Left ventricle myocardium inferior (tissue), 1 donor: ENCODE data around the gene LHFPL2. TPM values are rescaled to one million over a fixed set of nuclear protein-coding genes. Genes with fewer than 3 reads are reported as not detected.
"Not testable (repeated sequence)": the region's sequence is repeated elsewhere in the genome, so short reads cannot be mapped to it uniquely, and the experiment has no call there.

Experiments
- DNase-seq: peaks from one replicate; pipeline ENCODE4 v3.0.0-alpha.2; 2020
- H3K27ac ChIP-seq: fragments of 200-600 bp; replicated peaks from 2 replicates; pipeline ENCODE4 v1.8.0; 2021
- H3K27me3 ChIP-seq: fragments of 200-600 bp; 2 replicates; pipeline ENCODE4 v1.8.0; 2021; ENCODE audit warnings: low read depth
- H3K36me3 ChIP-seq: fragments of 200-600 bp; 2 replicates; pipeline ENCODE4 v1.8.0; 2021
- H3K4me1 ChIP-seq: fragments of 200-600 bp; 2 replicates; pipeline ENCODE4 v1.8.0; 2021
- H3K4me3 ChIP-seq: fragments of 200-600 bp; 2 replicates; pipeline ENCODE4 v1.8.0; 2021; ENCODE audit warnings: mild to moderate bottlenecking, moderate library complexity
- H3K9me3 ChIP-seq: fragments of 200-600 bp; replicated peaks from 2 replicates; pipeline ENCODE4 v1.8.0; 2021
- intact Hi-C: fragments of 100-400 bp; cut with micrococcal nuclease; formaldehyde crosslinking; loops from one replicate; pipeline ENCODE4 v1.11.0; 2022
- total RNA-seq: library from RNA; stranded (reverse); fragmentation: NEBNext Ultra II Directional; extraction: Animal tissue kit (Norgen Biotek cat#: 25700); gene quantifications from one replicate; pipeline ENCODE4 v1.2.1, GENCODE V29; 2021
- TF ChIP-seq, protein P1 (sequence below): fragments of 200-600 bp; IDR thresholded peaks from 2 replicates; pipeline ENCODE4 v1.8.0; 2021; ENCODE audit warnings: antibody characterized with exemption, mild to moderate bottlenecking, borderline replicate concordance
- donor health status: DM: no; HTN: yes; CAD: no; lungs with severe emphysema.

LHFPL2 gene
- total RNA-seq, 1 donor from 2014 or later = 5.0 TPM

- intact Hi-C loops = no loop called here
- H3K36me3 ChIP-seq = no peaks in the 10 kb centered on the region
- no peak for DNase-seq
- H3K9me3 ChIP-seq = no peaks in the 10 kb centered on the region
- H3K27me3 ChIP-seq = no peaks in the 10 kb centered on the region
- H3K4me1 ChIP-seq = peaks cover 17% of the 10 kb centered on the region
- H3K27ac ChIP-seq = no peak overlapping the region
- TF ChIP-seq, protein P1, sequence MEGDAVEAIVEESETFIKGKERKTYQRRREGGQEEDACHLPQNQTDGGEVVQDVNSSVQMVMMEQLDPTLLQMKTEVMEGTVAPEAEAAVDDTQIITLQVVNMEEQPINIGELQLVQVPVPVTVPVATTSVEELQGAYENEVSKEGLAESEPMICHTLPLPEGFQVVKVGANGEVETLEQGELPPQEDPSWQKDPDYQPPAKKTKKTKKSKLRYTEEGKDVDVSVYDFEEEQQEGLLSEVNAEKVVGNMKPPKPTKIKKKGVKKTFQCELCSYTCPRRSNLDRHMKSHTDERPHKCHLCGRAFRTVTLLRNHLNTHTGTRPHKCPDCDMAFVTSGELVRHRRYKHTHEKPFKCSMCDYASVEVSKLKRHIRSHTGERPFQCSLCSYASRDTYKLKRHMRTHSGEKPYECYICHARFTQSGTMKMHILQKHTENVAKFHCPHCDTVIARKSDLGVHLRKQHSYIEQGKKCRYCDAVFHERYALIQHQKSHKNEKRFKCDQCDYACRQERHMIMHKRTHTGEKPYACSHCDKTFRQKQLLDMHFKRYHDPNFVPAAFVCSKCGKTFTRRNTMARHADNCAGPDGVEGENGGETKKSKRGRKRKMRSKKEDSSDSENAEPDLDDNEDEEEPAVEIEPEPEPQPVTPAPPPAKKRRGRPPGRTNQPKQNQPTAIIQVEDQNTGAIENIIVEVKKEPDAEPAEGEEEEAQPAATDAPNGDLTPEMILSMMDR = no peak
- no peak overlapping the region for H3K4me3 ChIP-seq
These were observed 27.6 kb upstream of the LHFPL2 start for GRCh38 chr5:78675956-78676730.

DNA sequence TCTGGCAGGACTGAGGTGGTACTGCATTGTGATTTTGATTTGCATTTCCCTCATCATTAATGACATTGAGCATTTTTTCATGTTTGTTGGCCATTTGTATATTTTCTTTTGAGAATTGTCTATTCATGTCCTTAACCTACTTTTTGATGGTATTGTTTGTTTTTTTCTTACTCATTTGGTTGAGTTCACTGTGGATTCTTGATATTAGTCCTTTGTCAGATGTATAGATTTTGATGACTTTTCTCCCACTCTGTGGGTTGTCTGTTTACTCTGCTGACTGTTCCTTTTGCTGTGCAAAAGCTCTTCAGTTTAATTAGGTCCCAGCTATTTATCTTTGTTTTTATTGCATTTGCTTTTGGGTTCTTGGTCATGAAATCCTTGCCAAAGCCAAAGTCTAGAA lies 25.3 kb upstream of the LHFPL2 start:
- H3K9me3 ChIP-seq, H3K36me3 ChIP-seq, H3K4me3 ChIP-seq, H3K27ac ChIP-seq, H3K27me3 ChIP-seq, DNase-seq, intact Hi-C loops: not testable (repeated sequence)
- H3K4me1 ChIP-seq = peaks cover 12% of the 10 kb centered on the region

GRCh38 chr5:78672154-78672553 lies 23.6 kb upstream of the LHFPL2 start:
- H3K4me1 ChIP-seq = peaks cover under 1% of the 10 kb centered on the region
- no peak overlapping the region for H3K27ac ChIP-seq
- H3K27me3 ChIP-seq = no peaks in the 10 kb centered on the region
- TF ChIP-seq, protein P1 = no peak
- DNase-seq = no peak
- H3K9me3 ChIP-seq = no peaks in the 10 kb centered on the region
- no peaks in the 10 kb centered on the region for H3K36me3 ChIP-seq
- intact Hi-C loops = no loop called here
- no peak overlapping the region for H3K4me3 ChIP-seq

DNA sequence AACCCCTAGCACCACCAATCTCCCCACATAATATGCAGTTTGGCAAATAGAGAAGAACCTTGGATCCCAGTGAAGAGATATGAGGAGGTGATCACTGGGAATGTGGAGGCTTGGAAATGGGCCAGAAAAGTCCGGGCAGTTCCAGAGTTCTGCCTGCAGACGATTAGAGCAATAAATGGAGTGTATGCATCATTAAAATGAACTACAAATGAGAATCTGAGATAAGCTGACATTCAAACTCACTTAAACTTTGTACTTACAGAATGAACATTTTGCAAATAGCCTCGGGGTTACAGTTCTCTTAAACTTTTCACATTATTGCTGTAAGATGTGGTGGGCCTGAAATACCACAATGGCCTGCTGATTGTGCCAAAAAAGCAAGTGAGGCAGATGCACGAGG lies 23.0 kb upstream of the LHFPL2 start:
- H3K4me1 ChIP-seq = no peaks in the 10 kb centered on the region
- no peaks in the 10 kb centered on the region for H3K36me3 ChIP-seq
- H3K27ac ChIP-seq = no peak overlapping the region
- TF ChIP-seq, protein P1 = no peak
- no peak for DNase-seq
- no peaks in the 10 kb centered on the region for H3K9me3 ChIP-seq
- no peaks in the 10 kb centered on the region for H3K27me3 ChIP-seq
- intact Hi-C loops = no loop called here
- H3K4me3 ChIP-seq = no peak overlapping the region

- Histone ChIP-seq H3K27me3 (no peaks in the 10 kb centered on the region), H3K4me3 (no peak overlapping the region), H3K36me3 (no peaks in the 10 kb centered on the region), H3K4me1 (no peaks in the 10 kb centered on the region), H3K9me3 (no peaks in the 10 kb centered on the region), H3K27ac (no peak overlapping the region)
- TF ChIP-seq, protein P1 = no peak
- intact Hi-C loops = no loop called here
- no peak for DNase-seq
These were observed 22.2 kb upstream of the LHFPL2 start for GRCh38 chr5:78670701-78671269.

DNA sequence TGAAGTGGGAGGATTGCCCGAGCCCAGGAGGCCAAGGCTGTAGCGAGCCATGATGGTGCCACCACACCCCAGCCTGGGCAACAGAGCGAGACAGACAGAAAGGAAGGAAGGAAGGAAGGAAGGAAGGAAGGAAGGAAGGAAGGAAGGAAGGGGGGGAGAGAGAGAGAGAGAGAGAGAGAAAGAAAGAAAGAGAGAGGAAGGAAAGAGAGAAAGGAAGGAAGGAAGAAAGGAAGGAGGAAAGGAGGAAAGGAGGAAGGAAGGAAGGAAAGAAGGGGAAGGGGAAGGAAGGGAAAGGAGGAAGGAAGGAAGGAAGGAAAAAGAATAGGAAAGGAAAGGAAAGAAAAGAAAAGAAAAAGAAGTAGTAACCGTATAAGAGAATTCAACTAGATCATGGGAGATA lies 20.8 kb upstream of the LHFPL2 start:
- Histone ChIP-seq H3K4me3 (no peak overlapping the region), H3K27ac (no peak overlapping the region), H3K27me3 (no peaks in the 10 kb centered on the region), H3K36me3 (no peaks in the 10 kb centered on the region), H3K9me3 (no peaks in the 10 kb centered on the region), H3K4me1 (no peaks in the 10 kb centered on the region)
- no peak for DNase-seq
- TF ChIP-seq, protein P1 = no peak
- intact Hi-C loops = no loop called here
